ENCODE data around the gene GOLIM4.
"Not testable (repeated sequence)": the region's sequence is repeated elsewhere in the genome, so short reads cannot be mapped to it uniquely, and the experiment has no call there.

The GOLIM4 gene, protein sequence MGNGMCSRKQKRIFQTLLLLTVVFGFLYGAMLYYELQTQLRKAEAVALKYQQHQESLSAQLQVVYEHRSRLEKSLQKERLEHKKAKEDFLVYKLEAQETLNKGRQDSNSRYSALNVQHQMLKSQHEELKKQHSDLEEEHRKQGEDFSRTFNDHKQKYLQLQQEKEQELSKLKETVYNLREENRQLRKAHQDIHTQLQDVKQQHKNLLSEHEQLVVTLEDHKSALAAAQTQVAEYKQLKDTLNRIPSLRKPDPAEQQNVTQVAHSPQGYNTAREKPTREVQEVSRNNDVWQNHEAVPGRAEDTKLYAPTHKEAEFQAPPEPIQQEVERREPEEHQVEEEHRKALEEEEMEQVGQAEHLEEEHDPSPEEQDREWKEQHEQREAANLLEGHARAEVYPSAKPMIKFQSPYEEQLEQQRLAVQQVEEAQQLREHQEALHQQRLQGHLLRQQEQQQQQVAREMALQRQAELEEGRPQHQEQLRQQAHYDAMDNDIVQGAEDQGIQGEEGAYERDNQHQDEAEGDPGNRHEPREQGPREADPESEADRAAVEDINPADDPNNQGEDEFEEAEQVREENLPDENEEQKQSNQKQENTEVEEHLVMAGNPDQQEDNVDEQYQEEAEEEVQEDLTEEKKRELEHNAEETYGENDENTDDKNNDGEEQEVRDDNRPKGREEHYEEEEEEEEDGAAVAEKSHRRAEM

DNA sequence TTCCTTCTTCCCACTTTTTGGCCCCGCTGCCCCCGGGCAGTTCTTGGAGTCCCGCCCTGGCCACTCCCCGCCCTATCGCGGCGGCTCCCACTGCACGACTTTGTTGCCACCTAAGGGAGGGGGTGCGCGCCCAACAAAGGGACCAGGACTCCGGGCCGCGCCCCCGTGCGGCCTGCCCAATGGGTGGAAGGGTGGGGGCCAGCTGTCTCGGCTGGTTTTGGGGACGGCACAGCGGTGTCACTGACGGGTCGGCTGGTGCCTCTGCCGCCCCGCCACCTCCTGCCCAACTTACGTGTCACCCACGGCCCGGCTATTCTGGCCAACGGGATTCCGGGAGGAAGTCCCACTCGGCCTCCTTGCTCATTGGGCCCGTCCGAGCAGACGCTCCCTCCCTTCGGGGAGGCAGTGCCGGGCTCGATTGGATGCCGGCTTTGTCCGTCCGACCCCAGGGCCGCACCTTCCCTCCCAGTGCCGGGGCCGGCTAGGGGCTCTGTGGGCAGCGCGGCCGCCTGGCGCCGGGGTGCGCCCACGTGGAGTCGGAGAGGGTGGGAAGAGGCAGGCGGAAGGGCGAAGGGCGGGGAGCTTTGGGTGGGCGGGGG, at the start of gene GOLIM4:
Gene GOLIM4 (minus strand): TSS at position 314 of the 599 bp plus-strand sequence. CDS start 639 bp downstream, outside the sequence.
- DNase-seq (ENCODE audit: low read depth): peak; percentile 59

DNA sequence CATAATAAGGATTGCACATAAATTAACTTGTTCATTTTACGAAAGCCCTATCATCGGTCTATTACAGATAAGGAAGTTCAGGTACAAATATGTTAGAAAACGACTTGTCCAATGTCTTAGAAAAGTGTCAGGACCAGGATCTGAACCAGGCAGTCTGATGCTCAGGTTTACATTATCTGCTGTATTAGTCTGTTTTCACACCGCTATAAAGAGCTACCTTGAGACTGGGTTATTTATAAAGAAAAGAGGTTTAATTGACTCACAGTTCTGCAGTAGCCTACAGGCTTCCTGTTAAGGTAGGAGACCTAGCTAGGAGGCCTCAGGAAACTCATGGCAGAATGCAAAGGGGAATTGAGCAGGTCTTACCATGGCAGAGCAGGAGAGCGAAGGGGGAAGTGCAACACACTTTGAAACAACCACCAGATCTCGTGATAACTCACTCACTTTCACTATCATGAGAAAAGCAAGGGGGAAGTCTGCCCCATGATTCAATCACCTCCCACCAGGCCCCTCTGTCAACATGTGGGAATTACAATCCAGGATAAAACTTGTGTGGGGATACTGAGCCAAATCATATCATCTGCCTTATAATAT, 45.8 kb upstream of the GOLIM4 start:
- no peak for DNase-seq (ENCODE audit: low read depth)

DNA sequence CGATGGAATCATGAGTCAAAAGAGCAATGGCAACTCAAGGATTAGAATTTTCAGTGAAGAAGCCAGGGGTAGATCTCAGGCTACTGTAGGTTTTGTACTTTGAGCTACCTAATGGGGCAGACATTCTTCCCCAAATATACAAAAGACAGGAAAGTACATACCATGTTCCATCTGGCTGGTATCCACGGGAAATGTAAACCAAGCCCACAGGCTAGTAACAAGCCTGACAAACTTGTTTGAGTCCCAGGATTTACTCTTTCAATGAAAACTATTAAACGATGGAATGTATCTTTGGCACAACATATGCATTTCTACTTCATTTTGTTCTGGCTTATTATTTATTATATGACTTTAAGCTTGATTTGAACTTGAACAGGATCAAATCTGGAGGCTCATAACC, 44.2 kb upstream of the GOLIM4 start:
- no peak for DNase-seq (ENCODE audit: low read depth)

DNA sequence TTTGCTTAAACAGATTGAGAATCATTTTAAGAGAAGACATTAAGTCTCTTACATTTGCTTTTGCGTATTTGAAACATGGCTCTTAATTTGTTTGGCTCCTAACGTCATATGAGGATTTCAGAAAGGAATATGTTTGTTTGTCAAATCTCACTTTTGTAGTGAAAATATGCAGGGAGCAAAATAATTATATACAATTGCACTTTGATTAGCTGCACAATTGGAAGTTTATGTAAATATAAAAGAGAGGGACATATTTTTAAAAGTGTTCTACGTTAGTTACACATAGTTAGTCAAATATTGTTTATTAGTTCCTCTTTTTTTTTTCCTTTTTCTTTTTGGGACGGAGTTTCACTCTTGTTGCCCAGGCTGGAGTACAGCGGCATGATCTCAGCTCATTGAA, 42.7 kb upstream of the GOLIM4 start:
- DNase-seq (ENCODE audit: low read depth): no peak

DNA sequence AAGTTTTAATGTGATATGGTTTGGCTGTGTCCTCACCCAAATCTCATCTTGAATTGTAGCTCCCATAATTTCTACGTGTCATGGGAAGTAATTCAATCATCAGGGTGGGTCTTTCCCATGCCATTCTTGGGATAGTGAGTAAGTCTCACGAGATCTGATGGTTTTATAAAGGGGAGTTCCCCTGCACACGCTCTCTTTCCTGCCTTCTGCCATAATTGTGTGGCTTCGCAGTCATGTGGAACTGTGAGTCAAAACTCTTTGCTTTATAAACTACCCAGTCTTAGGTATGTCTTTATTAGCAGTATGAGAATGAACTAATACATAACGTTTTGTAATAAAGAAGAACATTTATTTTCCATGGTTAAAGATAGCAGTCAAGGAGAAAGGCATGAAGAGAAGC, 39.2 kb upstream of the GOLIM4 start:
- no peak for DNase-seq (ENCODE audit: low read depth)

DNA sequence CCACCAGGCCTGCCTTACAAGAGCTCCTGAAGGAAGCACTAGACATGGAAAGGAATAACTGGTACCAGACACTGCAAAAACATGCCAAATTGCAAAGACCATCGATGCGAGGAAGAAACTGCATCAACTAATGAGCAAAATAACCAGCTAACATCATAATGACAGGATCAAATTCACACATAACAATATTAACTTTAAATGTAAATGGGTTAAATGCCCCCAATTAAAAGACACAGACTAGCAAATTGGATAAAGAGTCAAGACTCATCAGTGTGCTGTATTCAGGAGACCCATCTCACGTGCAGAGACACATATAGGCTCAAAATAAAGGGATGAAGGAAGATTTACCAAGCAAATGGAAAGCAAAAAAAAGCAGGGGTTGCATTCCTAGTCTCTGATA, 34.5 kb upstream of the GOLIM4 start:
- not testable (repeated sequence) for DNase-seq (ENCODE audit: low read depth)

DNA sequence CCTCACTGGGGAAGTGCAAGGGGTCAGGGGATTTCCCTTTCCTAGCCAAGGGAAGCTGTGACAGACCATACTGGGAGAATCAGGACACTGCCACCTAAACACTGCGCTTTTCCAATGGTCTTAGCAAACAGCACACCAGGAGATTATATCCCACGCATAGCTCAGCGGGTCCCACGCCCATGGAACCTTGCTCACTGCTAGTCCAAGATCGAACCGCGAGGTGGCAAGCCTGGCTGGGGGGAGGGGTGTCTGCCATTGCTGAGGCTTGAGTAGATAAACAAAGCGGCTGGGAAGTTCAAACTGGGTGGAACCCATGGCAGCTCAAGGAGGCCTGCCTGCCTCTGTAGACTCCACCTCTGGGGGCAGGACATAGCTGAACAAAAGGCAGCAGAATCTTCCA, 32.7 kb upstream of the GOLIM4 start:
- DNase-seq (ENCODE audit: low read depth): not testable (repeated sequence)

DNA sequence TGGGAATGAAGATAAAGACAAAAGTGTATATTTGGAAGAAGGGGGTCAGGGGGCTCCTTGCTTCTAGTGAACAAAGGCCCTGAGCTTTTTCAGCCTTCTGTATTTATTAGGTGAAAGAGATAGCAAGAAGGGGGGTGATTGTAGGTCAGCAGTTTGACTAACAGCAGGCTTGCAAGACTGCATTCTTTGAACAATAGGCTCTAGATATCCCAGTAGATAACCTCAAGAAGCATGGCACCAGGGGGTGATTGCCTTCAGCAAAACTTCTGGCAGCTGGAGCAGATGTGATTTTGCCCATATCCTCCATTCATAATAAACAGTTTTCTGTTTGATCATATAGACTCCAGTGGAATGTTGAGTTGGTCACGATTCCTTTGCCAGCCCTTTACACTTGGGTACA, 31.7 kb upstream of the GOLIM4 start:
- DNase-seq (ENCODE audit: low read depth): no peak

DNA sequence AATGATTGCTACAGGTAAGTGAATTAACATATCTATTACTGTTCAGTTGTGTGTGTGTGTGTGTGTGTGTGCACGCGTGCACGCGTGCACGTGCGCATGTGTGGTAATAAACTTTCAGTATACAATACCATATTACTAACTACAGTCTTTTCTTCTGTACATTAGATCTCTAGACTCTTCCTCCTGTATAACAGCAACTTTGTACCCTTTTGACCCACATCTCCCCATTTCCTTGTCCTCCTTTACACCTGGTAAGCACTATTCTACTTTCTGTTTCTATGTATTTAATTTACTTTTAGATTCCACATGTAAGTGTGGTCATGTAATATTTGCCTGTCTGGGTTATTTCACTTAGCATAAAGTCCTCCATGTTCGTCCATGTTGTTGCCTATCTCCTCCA, 29.1 kb upstream of the GOLIM4 start:
- no peak for DNase-seq (ENCODE audit: low read depth)

DNA sequence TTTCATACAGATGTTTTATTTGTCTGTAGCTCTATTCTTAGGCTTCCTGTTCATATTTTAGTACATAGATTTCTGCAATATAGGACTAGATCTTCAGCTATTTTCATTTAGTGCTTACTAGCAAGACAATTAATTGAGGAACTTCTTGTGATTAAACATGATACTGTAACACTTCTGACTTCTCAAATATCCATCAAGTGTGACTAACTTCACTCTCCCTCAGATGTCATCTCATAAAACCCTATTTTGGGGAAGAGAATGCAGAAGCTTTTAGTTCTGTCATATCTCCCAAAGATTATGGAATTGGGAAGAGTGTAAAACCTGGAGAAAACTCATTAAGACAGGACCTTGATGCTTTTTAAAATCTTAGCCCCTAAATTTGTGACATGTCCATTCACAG, 28.6 kb upstream of the GOLIM4 start:
- no peak for DNase-seq (ENCODE audit: low read depth)

DNA sequence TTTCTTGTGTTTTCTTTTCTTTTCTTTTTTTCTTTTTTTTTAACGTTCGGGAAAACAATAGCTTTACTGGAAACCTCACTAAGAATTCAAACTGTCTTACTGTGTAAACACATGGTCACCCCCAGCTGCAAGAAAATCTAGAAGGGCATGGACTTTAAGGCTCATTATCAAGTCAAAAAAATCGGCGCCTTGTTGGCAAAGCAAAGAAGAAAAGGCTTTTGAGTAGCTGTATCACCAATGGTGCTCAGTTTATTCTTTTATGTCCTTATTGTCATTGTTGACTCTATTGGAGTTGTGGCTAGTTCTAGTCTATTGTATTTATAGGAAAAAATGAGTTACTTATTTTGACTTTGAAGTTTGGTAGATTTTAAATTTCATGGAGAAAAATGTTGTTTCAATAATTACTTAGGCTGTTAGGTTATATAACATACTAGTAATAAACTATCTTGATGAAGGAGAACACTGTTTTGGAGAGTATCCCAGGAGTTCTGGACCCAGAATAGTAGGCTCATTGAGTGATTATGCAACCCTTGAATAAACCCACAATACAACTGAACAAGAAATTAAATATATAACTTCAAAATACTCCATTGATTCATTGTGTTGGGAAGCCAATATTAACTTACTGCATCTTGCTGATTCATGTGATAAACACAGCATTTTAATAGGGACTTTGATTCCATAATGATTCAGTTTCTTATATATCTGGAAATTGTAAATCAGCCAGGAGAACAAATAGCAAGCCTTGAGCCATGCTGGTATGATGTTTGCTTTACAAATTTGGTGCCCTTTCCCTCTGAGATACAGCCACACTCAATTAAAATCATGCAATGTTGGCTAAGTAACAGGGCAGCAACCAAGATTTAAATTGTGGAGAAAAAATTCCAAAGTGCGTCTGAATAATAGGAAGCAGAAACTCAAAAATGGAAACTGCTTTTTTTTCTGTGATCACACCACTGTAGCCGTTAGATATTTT, 27.8 kb upstream of the GOLIM4 start:
- no peak for DNase-seq (ENCODE audit: low read depth)

DNA sequence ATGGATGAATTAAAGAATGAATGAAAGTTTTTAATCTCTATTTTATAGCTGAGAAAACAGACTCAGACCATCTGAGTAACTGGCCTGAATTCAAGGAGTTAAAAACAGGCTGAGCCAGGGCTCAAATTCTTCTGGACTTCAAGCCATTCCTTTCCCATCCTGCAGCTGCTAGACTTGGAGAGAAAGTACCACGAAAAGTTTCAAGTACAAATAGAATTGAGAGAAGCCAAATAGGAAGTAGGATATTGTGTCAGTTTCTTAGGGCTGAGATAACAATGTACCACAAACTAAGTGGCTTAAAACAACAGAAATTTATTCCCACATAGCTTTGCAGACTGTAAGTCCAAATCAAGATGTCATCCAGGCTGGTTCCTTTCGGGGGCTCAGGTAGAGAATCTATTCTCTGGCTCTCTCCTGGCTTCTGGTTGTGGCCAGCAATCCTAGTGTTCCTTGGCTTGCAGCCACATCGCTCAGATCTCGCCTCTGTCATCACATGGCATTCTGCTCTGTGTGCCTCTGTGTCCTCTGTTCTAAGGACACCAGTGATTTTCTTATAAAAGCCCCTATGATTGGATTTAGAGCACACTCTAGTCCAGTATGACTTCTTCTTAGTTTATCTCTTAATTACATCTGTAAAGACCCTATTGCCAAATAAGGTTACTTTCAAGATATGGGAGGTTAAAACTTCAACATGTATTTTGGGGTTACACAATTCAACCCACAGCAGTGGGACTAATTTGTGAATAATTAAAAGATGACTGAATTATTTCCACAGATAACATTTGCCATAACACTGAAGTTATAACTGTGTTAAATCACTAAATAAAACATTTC, 25.7 kb upstream of the GOLIM4 start:
- no peak for DNase-seq (ENCODE audit: low read depth)

DNA sequence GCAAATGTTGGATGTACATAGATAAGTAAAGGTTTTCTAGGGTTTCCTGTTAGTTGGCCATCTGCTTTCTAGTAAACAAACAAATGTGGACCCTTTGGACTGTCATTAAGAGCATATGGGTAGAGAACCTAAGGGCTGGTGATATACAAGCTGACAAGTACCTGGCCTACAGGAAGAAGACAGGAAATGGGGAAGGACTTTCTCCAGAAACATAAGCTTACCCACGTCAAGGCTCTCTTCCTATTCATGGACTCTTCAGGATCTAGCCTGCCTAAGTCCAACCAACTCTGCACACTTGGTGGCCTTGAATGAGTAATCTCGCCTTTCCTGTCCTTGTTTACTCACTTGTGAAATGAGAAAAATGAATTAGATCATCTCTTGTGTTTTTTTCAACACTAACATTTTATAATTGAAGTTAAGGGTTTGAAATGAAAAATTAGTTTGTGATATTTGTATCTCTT, 22.2 kb upstream of the GOLIM4 start:
- no peak for DNase-seq (ENCODE audit: low read depth)

DNA sequence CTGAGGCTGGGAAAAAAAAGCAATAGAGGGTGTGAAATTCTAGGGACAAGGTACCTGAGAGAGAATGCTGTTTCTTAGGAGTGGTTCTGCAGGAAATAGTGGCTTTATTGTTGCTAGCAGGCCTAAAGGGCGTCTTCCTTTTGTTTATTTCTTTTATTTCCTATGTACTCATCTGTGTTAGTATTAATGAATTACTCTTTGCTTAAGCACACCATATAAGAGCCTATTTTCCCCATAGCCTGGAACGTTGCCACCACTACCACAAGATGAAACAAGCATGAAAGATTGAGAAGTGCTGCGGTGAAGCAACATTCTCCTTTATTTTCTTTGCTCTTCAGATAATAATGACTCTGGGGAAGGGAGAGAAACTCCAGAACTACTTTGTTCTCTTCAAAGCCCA, 21.3 kb upstream of the GOLIM4 start:
- DNase-seq (ENCODE audit: low read depth): no peak

DNA sequence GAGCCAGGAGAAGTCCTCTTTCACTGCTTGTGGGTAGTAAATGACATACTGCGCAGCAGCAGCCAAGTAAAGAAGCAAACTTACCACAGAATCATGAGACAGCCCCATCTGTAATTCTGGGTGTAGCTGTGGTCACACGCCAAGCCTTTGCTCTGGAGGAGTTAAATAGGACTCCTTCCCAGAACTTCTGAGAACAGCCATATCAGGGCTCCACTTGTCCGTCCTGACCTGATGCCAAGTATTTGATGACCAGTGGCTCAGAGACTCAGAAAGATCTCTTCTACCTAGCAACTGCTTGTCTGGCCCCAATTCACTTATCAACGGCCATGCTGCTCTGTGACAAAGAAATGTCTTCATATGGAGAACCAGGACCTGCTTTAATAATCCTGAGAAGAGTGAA, 20.6 kb upstream of the GOLIM4 start:
- no peak for DNase-seq (ENCODE audit: low read depth)

DNA sequence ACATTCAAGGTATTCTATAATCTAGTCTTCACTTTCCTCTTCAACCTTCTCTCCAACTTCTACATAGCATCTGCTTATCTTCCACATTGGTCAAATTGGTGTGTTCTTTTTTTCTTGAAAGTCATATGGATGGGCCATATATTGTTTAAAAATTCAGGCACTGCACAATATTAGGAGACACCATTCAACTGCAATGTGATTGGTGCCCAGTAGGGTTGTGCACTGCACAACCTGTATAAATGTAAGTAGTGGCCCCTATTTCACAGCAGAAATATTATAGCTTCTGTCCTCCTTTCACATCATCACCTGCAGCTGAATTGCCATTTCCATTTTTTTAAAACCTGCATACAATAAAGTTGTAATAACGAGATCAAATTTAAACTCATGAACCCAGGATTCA, 18.1 kb upstream of the GOLIM4 start:
- DNase-seq (ENCODE audit: low read depth): no peak

DNA sequence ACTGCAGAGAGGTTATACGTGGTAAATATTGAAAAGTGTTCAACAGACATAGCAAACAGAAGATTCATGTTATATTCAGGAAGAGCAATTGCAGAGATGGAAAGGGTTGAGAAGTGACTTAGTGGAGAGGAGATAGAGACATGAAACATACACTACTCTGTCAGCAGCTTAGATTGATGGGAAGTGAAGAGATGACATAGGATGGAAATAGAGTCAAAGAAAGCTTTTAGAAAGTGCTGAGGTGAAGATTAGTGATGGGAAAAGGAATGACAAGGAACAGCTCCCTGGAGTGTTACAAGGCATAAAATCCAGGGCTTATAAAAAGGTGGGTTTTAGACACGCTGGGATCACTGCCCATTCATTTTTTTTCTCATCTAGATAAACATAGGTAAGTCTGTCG, 17.2 kb upstream of the GOLIM4 start:
- no peak for DNase-seq (ENCODE audit: low read depth)

DNA sequence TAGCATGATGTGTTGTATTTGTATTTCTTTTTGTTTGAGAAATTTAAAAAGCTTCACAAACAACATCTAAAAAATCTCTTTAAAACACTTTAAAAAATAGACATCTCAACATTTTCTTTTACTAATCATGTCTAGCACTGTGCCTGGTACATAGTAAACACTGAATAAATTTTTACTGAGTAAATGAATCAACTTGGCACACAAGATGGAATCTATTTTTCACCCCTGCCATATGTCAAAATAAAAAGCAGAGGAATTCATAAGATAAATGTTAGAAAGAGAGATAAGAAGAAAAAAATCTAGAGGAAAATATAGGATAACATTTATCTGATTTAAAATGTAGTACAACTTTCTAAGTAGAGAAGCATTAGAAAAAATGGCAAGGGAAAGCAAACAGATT, 8.6 kb upstream of the GOLIM4 start:
- DNase-seq (ENCODE audit: low read depth): no peak

DNA sequence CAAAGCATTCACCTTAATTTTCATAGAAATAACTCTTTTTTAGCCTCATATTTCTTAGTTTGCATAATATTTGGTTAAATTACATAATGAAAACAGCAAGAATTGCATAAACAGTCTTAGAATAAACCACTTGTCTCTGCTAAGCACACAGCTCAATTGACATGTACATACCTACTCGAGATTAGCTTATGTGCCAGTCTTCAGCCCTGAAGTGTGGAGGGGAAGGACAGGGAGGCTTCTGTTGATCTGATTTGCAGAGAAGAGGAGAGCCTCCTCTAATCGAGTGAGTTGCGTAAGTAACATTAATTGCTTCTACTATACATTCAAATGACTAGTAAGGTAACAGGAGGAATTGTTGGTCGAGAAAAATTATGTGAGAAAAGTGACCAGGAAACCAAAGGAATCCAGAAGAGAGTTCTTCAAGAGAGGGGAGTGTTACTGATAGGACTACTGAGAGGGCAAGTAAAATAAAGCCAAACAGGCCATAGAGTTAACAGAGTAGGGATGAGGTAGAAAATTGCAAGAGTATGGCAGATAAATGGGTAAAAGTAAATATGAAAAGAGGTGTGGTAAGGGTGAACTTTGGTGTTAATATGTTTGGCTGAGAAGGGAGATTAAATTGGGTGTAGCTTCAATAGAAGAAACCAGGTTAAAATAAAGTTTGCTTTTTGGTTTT, 7.1 kb upstream of the GOLIM4 start:
- no peak for DNase-seq (ENCODE audit: low read depth)

Data from activated T-cell treated with anti-CD3 and anti-CD28 coated beads for 48 hours (primary cell).